Tibial artery (tissue), 4 donors: Measurements from ENCODE around the gene POLD3.
"Not testable (repeated sequence)": the region's sequence is repeated elsewhere in the genome, so short reads cannot be mapped to it uniquely, and the experiment has no call there.

Source experiments
- DNase-seq, 2 donors: peaks; one replicate each; pipeline ENCODE4 v3.0.0-alpha.2; 2019
- H3K27ac ChIP-seq, 2 donors: fragments of 200-600 bp; sonication (generic) in 1 of 2; 1 replicate in 1 of 2; 2 replicates in 1 of 2; pipeline ENCODE4 v1.5.1; 2018 to 2019; ENCODE audit warnings: mild to moderate bottlenecking in 1 of 2
- H3K27me3 ChIP-seq, 2 donors: fragments of 200-600 bp; sonication (generic) in 1 of 2; one replicate each; pipeline versions ENCODE4 v1.5.1 to v1.6.0; 2016 to 2019
- H3K36me3 ChIP-seq, 3 donors: fragments of 200-600 bp; sonication (generic) in 2 of 3; one replicate each; pipeline ENCODE4 v1.5.1; 2016 to 2019; ENCODE audit warnings: mild to moderate bottlenecking in 2 of 3
- H3K4me1 ChIP-seq, 4 donors: fragments of 200-600 bp; sonication (generic) in 2 of 4; 1 replicate in 3 of 4; 2 replicates in 1 of 4; pipeline ENCODE4 v1.5.1; 2016 to 2019
- H3K4me3 ChIP-seq, 2 donors: fragments of 200-600 bp; sonication (generic) in 1 of 2; 1 replicate in 1 of 2; 2 replicates in 1 of 2; pipeline ENCODE4 v1.5.1; 2018 to 2019; ENCODE audit warnings: mild to moderate bottlenecking in 2 of 2
- H3K9me3 ChIP-seq, 3 donors: fragments of 200-600 bp; sonication (generic) in 1 of 3; one replicate each; pipeline ENCODE4 v1.5.1; 2016 to 2019
- CTCF ChIP-seq, 2 experiments: fragments of 200-600 bp in 1 of 2; fragments of 450-650 bp in 1 of 2; IDR thresholded peaks; one replicate each; pipeline ENCODE4 v1.5.1; 2017 to 2019; ENCODE audit warnings: antibody characterized with exemption in 2 of 2, mild to moderate bottlenecking in 1 of 2, moderate library complexity in 1 of 2
- intact Hi-C: fragments of 100-400 bp; cut with DNase I; formaldehyde crosslinking; loops from one replicate; pipeline ENCODE4 v1.15.0; 2023; ENCODE audit warnings: low total_unique reads

Gene POLD3

GRCh38 chr11:74577181-74577580 lies 15.2 kb upstream of the POLD3 start:
- no peak for TF ChIP-seq CTCF (IDR thresholded peaks at IDR 0.05)
- H3K36me3 ChIP-seq: no peaks in the 10 kb centered on the region
- H3K4me1 ChIP-seq: no peaks in the 10 kb centered on the region
- H3K4me3 ChIP-seq: no peak overlapping the region
- no peak for DNase-seq
- peaks cover 0 to 4% of the 10 kb centered on the region in 2 donors for H3K27me3 ChIP-seq
- intact Hi-C loops: no loop called here
- no peaks in the 10 kb centered on the region for H3K9me3 ChIP-seq
- H3K27ac ChIP-seq: no peak overlapping the region

GRCh38 chr11:74577624-74578396 lies 14.6 kb upstream of the POLD3 start:
- Histone ChIP-seq H3K36me3 (no peaks in the 10 kb centered on the region), H3K27me3 (peaks cover 0 to 4% of the 10 kb centered on the region in 2 donors), H3K9me3 (no peaks in the 10 kb centered on the region), H3K27ac (no peak overlapping the region), H3K4me1 (no peaks in the 10 kb centered on the region), H3K4me3 (no peak overlapping the region)
- intact Hi-C loops: no loop called here
- no peak for DNase-seq
- TF ChIP-seq CTCF (IDR thresholded peaks at IDR 0.05): no peak

GRCh38 chr11:74579577-74580270 lies 12.7 kb upstream of the POLD3 start:
- no peaks in the 10 kb centered on the region for H3K36me3 ChIP-seq
- H3K27me3 ChIP-seq: no peaks in the 10 kb centered on the region
- H3K27ac ChIP-seq: no peak overlapping the region
- no peak for DNase-seq
- H3K4me3 ChIP-seq: no peak overlapping the region
- TF ChIP-seq CTCF (IDR thresholded peaks at IDR 0.05): no peak
- H3K4me1 ChIP-seq: no peaks in the 10 kb centered on the region
- H3K9me3 ChIP-seq: no peaks in the 10 kb centered on the region
- intact Hi-C loops: no loop called here

- DNase-seq: no peak
- TF ChIP-seq CTCF (IDR thresholded peaks at IDR 0.05): no peak
- no peaks in the 10 kb centered on the region for H3K36me3 ChIP-seq
- no peaks in the 10 kb centered on the region for H3K27me3 ChIP-seq
- H3K4me1 ChIP-seq: no peaks in the 10 kb centered on the region
- H3K9me3 ChIP-seq: no peaks in the 10 kb centered on the region
- H3K4me3 ChIP-seq: no peak overlapping the region
- H3K27ac ChIP-seq: no peak overlapping the region
- intact Hi-C loops: no loop called here
These were observed 10.3 kb upstream of the POLD3 start for GRCh38 chr11:74581954-74582547.

GRCh38 chr11:74583024-74583624 lies 9.3 kb upstream of the POLD3 start:
- H3K4me3 ChIP-seq: no peak overlapping the region
- no peak for TF ChIP-seq CTCF (IDR thresholded peaks at IDR 0.05)
- no peak for DNase-seq
- H3K4me1 ChIP-seq: no peaks in the 10 kb centered on the region
- intact Hi-C loops: no loop called here
- H3K27ac ChIP-seq: no peak overlapping the region
- H3K9me3 ChIP-seq: no peaks in the 10 kb centered on the region
- H3K27me3 ChIP-seq: no peaks in the 10 kb centered on the region
- H3K36me3 ChIP-seq: no peaks in the 10 kb centered on the region

- H3K4me1 ChIP-seq: peaks cover 0 to 19% (median 4%) of the 10 kb centered on the region in 4 donors
- H3K9me3 ChIP-seq, intact Hi-C loops, H3K27ac ChIP-seq, H3K36me3 ChIP-seq, DNase-seq, H3K4me3 ChIP-seq, H3K27me3 ChIP-seq: not testable (repeated sequence)
These were observed 1.9 kb upstream of the POLD3 start for GRCh38 chr11:74590492-74590891.
